Muscle of back (tissue), 11 donors: ENCODE results near the gene SLC16A10. TPM values are rescaled to one million over a fixed set of nuclear protein-coding genes. Genes with fewer than 3 reads are reported as not detected.
"Not testable (repeated sequence)": the region's sequence is repeated elsewhere in the genome, so short reads cannot be mapped to it uniquely, and the experiment has no call there.

Source experiments
- DNase-seq, 3 donors: peaks; one replicate each; pipeline versions ENCODE4 v3.0.0 to v3.0.0-alpha.2; 2013
- polyA plus RNA-seq, 10 donors: library from polyadenylated mRNA; unstranded; fragments of 120-200 nt; gene quantifications; one replicate each; pipeline ENCODE4 v1.2.1, GENCODE V29; 2013; ENCODE audit not compliant: insufficient read length in 10 of 10

SLC16A10 gene
- polyA plus RNA-seq, 10 donors = 2.1 to 8.1 (median 3.5) TPM

GRCh38 chr6:111183702-111184517 lies 96.6 kb downstream of the SLC16A10 start:
- DNase-seq = no peak

GRCh38 chr6:111184827-111185532 lies 97.7 kb downstream of the SLC16A10 start:
- DNase-seq = no peak

GRCh38 chr6:111185954-111186353 lies 98.7 kb downstream of the SLC16A10 start:
- no peak for DNase-seq

DNA sequence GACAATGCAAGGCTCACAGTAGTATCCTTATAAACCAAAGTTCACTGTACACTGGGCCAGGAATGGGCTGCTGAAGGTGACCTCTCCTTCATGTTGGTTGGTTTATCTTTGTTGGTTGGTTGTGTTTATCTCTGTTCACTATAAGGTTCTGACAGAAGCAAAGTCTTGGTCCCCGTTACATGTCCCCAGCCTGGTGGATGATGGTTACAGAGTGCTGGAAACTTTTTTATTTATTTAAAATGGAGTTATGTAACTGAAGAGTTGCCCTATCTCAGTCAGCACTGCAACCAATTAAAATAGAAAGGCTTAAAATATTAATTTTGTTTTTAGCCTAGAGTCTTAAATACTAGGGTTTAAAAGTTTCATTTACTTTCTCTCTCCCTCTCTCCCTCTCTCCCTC lies 100.6 kb downstream of the SLC16A10 start:
- no peak for DNase-seq

GRCh38 chr6:111189666-111190210 lies 102.4 kb downstream of the SLC16A10 start:
- DNase-seq = not testable (repeated sequence)

GRCh38 chr6:111190637-111191036 lies 103.3 kb downstream of the SLC16A10 start:
- DNase-seq = no peak

- DNase-seq = not testable (repeated sequence)
Measured at GRCh38 chr6:111191136-111191535, 103.8 kb downstream of the SLC16A10 start.

DNA sequence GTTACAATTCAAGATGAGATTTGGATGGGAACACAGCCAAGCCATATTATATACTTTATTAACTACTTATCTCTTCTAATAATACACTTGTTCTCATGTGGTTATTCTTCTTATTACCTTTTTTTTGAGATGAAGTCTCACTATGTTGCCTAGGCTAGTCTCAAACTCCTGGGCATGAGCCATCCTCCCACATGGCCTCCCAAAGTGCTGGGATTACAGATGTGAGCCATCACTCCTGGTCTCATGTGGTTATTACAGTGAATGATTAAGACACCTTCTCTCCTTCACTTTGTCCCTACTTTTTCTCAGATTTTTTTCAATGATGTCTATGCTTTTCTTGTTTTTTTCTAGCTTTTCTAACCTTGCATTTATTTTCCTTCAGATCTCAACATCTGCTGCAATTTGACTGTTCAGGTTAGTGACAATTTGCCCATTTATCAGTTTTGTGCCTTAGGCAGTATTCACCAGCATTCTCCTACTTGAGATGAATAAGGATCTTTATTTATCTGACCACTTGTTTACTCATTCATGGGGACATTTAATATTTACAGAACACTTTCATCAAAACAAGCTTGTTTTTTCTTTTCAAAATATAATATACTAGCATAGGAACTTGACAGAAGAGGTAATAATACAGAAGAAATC lies 105.7 kb downstream of the SLC16A10 start:
- no peak for DNase-seq

DNA sequence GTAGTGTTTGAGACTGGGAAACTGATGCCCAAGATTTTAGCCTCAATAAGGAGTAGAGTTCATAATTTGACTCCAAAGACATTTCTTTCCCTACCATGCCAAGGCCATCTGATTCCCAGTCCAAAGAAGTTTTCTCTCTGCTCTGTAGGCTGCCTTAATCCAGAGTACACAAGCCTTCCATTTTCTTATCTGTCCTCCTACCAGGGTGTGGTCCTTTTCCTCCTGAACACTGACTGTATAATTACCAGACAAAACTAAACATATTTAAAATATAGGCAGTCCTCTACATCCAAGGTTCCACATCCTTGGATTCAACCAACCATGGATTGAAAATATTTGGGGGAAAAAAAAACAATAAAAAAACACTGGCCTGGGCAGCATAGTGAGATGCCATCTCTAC lies 108.4 kb downstream of the SLC16A10 start:
- DNase-seq = no peak

GRCh38 chr6:111198841-111199240 lies 111.5 kb downstream of the SLC16A10 start:
- no peak for DNase-seq

DNA sequence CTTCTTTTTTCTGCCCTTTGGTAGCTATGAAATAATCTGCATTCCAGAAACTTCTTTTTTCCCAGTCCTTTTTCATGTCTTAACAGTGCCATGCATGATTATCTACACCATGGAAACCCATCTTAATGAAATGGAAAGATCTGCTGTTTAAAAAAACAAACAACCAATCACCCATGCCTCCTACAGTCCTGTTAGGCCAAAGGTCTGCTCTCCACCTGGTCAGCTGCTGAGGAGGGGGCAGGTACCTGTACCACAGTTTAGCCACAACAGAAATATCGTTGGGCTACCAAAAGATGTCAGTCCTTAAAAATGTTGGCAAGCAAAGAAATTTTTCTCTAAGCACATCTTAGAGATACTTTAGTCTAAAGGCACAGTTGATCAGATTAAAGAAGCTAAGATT lies 112.6 kb downstream of the SLC16A10 start:
- no peak for DNase-seq

GRCh38 chr6:111200350-111201243 lies 113.3 kb downstream of the SLC16A10 start:
- no peak for DNase-seq

DNA sequence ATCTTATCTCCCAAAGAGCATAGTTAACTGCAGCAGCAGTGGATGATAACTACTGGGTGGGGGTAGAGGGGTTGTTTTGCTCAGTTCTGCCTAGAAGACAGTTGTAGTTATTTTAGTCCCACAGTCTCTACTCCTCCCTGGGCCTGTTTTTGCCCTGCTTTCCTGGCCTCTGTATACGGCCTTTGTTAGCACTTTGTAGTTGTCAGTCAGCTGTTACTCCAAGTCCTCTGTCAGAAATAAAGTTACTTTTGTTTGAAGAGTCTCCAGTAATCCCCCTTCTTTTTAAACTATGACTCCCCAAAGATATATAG lies 113.9 kb downstream of the SLC16A10 start:
- no peak for DNase-seq

GRCh38 chr6:111201764-111202163 lies 114.5 kb downstream of the SLC16A10 start:
- no peak for DNase-seq

- not testable (repeated sequence) for DNase-seq
Measured at GRCh38 chr6:111203539-111203938, 116.2 kb downstream of the SLC16A10 start.

- DNase-seq = no peak
Measured at GRCh38 chr6:111204305-111204704, 117.0 kb downstream of the SLC16A10 start.

GRCh38 chr6:111204881-111205280 lies 117.6 kb downstream of the SLC16A10 start:
- no peak for DNase-seq

DNA sequence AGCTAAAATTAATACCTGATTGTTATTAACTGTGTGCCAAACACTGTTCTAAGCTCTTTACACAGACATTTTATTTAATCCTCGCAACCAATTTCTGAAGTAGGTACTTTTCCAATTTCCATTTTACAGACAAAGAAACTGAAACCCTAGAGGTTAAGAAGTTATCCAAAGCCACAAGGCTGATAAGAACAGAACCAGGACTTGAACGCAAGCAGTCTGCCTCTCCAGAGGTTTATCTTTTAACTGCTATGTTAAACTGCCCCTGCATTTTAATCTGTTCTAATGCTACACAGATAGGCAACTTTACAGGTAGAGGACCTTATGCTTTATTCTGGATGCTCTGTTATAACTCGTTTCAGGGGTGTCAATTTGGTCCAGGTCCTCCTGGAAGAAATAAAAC lies 118.2 kb downstream of the SLC16A10 start:
- DNase-seq = no peak

GRCh38 chr6:111207141-111207858 lies 120.0 kb downstream of the SLC16A10 start:
- DNase-seq = no peak

DNA sequence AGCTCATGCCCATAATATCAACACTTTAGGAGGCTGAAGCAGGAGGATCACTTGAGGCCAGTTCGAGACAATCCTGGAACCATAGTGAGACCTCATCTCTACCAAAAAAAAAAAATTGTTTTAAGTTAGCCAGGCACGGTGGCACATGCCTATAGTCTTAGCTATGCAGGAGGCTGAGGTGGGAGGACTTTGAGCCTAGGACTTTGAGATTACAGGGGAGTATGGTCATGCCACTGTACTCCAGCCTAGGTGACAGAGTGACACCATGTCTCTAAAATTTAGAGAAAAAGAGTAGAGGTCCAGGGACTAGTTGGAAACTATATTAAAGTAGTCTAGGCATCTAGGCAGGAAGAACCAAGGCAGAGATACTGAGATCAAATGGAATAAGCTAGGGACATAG lies 121.6 kb downstream of the SLC16A10 start:
- no peak for DNase-seq

- DNase-seq = peak; percentile 49 to 76 (median 54)
Measured at GRCh38 chr6:111210194-111210728, 123.0 kb downstream of the SLC16A10 start.
